Stimulated activated CD4-positive, alpha-beta T cell treated with anti-CD3 and anti-CD28 coated beads, Interleukin-15, amount 100 ng/mL, for 24 hours (primary cell): Measurements from ENCODE around the gene ZAR1L.
"Not testable (repeated sequence)": the region's sequence is repeated elsewhere in the genome, so short reads cannot be mapped to it uniquely, and the experiment has no call there.

Source experiments
- DNase-seq: peaks from one replicate; pipeline ENCODE4 v3.0.0-alpha.2; 2020

Gene ZAR1L, protein sequence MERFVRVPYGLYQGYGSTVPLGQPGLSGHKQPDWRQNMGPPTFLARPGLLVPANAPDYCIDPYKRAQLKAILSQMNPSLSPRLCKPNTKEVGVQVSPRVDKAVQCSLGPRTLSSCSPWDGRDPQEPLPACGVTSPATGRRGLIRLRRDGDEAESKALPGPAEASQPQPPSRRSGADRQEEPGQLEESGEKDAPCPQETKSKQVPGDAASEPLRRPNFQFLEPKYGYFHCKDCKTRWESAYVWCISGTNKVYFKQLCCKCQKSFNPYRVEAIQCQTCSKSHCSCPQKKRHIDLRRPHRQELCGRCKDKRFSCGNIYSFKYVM

DNA sequence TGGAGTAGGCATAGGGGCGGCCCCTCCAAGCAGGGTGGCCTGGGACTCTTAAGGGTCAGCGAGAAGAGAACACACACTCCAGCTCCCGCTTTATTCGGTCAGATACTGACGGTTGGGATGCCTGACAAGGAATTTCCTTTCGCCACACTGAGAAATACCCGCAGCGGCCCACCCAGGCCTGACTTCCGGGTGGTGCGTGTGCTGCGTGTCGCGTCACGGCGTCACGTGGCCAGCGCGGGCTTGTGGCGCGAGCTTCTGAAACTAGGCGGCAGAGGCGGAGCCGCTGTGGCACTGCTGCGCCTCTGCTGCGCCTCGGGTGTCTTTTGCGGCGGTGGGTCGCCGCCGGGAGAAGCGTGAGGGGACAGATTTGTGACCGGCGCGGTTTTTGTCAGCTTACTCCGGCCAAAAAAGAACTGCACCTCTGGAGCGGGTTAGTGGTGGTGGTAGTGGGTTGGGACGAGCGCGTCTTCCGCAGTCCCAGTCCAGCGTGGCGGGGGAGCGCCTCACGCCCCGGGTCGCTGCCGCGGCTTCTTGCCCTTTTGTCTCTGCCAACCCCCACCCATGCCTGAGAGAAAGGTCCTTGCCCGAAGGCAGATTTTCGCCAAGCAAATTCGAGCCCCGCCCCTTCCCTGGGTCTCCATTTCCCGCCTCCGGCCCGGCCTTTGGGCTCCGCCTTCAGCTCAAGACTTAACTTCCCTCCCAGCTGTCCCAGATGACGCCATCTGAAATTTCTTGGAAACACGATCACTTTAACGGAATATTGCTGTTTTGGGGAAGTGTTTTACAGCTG, at the start of gene ZAR1L, which contains the start of gene BRCA2:
Gene ZAR1L, minus strand, starts transcription at position 126 of the 790 bp plus-strand sequence. CDS start 3,438 bp downstream, outside the sequence.
Gene BRCA2, plus strand, starts transcription at position 271 of the 790 bp plus-strand sequence. CDS start 953 bp downstream, outside the sequence.
- peak; percentile 92 for DNase-seq

DNA sequence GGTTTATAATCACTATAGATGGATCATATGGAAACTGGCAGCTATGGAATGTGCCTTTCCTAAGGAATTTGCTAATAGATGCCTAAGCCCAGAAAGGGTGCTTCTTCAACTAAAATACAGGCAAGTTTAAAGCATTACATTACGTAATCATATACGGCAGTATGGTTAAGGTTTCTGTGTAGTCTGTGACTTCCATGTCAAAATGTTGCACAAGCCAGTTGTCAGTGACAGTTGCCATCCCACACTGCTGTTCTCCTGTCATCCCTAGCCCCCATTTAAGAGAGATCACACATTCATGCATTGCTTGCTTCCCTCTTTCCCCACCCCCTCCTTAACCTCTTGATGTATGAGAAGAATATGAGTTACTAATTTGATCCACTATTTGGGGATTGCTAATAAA, 47.4 kb upstream of the ZAR1L start:
- DNase-seq = no peak

DNA sequence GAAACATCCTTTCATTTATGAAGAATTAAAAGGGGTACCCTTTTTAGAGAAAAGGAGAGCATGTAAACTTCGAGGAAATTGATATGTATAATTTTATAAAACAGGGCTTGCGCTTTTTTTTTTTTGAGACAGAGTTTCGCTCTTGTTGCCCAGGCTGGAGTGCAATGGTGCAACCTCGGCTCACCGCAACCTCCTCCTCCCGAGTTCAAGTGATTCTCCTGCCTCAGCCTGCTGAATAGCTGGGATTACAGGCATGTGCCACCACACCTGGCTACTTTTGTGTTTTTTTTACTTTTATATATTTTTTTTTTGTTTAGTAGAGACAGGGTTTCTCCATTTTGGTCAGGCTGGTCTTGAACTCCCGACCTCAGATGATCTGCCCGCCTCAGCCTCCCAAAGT, 40.8 kb upstream of the ZAR1L start:
- not testable (repeated sequence) for DNase-seq

DNA sequence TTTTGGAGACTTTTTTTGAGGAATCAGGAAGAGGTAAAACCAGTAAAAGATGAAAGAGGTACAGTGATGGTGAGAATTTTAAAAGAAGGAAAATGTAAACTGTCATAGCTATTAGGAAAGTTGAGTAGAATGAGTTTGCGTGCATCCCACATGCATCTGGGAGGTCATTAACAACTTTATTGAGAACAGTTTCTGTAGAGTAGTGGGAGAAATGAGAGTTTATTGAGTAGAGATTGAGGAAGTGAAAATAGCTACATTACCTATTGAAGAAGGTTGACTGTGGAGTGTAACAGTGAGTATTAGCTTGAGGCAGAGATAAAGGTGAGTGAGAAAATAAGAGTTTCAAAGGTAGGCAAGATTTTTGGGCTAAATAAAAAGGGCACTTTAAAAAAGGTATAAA, 38.9 kb upstream of the ZAR1L start:
- DNase-seq = no peak

DNA sequence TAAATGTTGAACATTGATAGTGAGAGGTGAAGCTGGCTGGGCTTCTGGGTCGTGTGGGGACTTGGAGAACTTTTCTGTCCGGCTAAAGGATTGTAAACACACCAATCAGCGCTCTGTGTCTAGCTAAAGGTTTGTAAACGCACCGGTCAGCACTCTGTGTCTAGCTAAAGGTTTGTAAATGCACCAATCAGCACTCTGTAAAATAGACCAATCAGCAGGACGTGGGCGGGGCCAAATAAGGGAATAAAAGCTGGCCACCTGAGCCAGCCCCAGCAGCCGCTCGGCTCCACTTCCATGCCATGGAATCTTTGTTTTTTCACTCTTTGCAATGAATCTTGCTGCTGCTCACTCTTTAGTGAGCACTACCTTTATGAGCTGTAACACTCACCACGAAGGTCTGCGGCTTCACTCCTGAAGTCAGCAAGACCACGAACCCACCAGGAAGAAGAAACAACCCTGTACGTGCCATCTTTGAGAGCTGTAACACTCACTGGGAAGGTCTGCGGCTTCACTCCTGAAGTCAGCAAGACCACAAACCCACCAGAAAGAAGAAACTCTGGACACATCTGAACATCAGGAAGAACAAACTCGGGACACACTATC, 35.8 kb upstream of the ZAR1L start:
- not testable (repeated sequence) for DNase-seq

DNA sequence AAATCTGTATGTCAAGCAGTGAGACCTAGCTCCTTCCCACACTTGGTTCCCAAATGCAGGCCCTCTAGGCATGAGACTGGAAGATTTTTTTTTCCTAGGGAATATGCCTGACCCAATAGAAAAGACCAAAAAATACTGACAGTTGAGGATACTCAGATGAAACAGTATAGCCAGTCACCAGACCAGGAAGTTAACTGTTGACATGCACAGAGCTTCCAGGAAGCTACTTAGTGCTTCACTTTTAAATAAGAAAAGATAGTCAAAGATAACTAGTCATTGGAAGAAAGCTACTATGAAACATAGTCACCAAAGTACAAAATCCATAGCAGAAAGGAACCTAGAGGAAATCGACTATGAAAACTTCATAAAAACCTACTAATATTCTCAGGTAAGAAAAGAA, 32.5 kb upstream of the ZAR1L start:
- DNase-seq = no peak

DNA sequence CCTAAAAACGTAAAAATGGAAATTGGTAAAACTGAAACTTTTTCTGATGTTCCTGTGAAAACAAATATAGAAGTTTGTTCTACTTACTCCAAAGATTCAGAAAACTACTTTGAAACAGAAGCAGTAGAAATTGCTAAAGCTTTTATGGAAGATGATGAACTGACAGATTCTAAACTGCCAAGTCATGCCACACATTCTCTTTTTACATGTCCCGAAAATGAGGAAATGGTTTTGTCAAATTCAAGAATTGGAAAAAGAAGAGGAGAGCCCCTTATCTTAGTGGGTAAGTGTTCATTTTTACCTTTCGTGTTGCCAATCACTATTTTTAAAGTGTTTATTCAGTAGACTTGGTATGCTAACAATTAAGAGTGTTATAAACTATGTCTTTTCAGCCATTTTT, 25.8 kb upstream of the ZAR1L start:
- no peak for DNase-seq

DNA sequence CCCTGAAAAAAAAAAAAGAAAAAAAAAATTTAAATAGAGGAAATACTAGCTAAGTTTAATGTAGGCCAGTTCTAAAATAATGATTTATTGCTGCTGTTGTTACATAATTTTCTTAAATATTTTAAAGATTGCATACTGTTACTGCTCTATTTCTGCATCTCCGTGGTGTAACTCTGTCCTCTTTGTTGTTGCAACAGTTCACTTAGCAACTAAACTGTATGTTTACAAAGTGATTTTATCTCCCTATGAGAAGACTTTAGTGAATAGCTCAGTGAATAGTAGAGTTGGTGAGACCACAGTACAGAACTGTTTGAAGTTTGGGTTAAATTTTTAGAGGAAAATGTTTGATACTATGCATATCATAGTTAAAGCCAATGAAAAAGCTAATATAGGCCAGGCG, 19.5 kb upstream of the ZAR1L start:
- DNase-seq = no peak

DNA sequence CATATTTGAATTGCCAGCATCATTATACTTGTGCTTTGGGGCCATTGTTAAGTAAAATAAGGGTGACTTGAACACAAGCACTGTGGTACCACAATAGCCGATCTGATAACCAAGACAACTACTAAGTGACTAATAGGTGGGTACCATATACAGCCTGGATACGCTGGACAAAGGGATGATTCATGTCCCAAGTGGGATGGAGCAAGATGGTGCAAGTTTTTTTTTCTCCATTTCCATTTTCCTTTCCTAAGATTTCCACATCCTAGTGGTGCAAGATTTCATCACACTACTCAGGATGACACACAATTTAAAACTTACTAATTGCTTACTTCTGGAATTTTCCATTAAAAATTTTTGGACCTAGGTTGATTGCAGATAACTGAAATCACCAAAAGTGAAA, 15.3 kb upstream of the ZAR1L start:
- no peak for DNase-seq

DNA sequence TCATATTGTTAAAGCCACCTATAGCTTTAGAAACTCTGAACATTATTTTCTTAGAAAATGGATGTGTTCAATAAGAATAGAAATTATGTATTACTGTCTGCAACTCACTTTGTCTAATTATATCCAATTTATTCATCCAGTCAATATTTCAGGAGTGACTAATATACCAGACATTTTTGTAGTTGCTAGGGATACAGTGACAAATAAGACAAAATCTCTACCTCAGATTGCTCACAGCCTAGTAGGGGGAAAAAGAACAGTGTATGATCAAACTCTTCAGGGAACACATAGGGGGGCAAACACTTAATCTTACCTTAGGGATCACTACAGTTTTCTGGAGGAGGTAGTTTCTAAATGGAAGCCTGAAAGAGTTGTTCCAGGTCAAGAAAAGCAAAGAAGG, 8.7 kb upstream of the ZAR1L start:
- no peak for DNase-seq

DNA sequence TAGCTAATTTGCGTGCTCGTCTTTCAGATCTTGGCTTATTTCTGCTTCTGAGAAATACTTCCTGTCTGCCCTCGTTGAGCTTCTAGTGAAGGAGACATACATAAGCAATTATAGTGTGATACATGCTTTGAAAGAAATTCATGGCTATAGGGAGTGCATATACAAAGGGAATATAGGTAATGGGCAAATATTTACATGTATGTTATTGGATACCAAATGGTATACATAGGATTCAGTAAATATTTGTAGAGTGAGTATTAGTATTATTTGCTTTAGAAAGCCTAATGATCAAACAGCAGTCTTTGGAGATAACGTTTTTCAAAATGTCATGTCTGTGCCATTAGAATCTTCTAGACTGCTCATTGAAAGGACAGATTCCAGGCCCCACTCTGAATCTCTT, 5.4 kb upstream of the ZAR1L start:
- no peak for DNase-seq

DNA sequence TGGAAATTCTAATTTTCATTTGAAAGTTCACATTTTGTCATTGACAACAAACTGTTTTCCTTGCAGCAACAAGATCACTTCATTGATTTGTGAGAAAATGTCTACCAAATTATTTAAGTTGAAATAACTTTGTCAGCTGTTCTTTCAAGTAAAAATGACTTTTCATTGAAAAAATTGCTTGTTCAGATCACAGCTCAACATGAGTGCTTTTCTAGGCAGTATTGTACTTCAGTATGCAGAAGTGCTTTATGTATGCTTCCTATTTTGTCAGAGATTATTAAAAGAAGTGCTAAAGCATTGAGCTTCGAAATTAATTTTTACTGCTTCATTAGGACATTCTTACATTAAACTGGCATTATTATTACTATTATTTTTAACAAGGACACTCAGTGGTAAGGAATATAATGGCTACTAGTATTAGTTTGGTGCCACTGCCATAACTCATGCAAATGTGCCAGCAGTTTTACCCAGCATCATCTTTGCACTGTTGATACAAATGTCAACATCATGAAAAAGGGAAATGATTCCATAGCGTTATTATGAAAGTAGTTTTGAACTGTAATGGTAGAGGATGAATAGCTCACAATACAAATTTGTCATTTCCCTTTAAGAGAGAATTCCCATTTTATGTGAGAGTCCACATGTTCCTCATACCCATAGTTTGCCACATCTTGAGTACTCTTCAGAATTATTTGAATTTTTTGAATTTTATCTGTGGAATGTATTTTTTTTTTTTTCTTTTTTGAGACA, 2.7 kb upstream of the ZAR1L start:
- no peak for DNase-seq

DNA sequence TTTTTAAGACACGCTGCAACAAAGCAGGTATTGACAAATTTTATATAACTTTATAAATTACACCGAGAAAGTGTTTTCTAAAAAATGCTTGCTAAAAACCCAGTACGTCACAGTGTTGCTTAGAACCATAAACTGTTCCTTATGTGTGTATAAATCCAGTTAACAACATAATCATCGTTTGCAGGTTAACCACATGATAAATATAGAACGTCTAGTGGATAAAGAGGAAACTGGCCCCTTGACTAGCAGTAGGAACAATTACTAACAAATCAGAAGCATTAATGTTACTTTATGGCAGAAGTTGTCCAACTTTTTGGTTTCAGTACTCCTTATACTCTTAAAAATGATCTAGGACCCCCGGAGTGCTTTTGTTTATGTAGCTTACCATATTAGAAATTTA, 1.3 kb upstream of the ZAR1L start:
- no peak for DNase-seq

DNA sequence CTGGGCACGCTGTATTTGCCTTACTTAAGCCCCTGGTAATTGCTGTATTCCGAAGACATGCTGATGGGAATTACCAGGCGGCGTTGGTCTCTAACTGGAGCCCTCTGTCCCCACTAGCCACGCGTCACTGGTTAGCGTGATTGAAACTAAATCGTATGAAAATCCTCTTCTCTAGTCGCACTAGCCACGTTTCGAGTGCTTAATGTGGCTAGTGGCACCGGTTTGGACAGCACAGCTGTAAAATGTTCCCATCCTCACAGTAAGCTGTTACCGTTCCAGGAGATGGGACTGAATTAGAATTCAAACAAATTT, 821 bp upstream of the ZAR1L start:
- DNase-seq = no peak

DNA sequence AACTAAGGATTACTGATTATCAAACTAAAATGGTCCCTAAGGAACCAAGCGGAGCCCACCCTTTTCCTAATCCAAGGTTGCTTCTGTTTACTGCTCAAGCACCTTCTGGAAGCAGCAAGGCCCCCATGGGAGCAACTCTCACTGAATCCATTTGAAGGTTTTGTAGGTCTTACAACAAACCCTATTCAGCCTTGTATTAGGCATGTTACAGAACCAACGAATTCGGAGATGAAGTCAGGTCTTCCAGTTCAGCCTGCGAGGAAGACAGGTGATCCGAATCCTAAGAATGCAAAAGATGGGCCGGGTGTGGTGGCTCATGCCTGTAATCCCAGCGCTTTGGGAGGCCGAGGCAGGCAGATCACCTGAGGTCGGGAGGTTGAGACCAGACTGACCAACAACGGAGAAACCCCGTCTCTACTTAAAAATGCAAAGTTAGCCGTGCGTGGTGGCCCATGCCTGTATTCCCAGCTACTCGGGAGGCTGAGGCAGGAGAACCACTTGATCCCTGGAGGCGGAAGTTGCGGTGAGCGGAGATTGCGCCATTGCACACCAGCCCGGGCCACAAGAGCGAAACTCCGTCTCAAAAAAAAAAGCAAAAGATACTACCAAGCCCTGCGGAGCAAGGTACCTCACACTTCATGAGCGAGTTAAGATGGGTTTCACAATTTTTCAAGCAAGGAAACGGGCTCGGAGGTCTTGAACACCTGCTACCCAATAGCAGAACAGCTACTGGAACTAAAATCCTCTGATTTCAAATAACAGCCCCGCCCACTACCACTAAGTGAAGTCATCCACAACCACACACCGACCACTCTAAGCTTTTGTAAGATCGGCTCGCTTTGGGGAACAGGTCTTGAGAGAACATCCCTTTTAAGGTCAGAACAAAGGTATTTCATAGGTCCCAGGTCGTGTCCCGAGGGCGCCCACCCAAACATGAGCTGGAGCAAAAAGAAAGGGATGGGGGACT, 609 bp downstream of the ZAR1L start:
- DNase-seq = peak; percentile 64

DNA sequence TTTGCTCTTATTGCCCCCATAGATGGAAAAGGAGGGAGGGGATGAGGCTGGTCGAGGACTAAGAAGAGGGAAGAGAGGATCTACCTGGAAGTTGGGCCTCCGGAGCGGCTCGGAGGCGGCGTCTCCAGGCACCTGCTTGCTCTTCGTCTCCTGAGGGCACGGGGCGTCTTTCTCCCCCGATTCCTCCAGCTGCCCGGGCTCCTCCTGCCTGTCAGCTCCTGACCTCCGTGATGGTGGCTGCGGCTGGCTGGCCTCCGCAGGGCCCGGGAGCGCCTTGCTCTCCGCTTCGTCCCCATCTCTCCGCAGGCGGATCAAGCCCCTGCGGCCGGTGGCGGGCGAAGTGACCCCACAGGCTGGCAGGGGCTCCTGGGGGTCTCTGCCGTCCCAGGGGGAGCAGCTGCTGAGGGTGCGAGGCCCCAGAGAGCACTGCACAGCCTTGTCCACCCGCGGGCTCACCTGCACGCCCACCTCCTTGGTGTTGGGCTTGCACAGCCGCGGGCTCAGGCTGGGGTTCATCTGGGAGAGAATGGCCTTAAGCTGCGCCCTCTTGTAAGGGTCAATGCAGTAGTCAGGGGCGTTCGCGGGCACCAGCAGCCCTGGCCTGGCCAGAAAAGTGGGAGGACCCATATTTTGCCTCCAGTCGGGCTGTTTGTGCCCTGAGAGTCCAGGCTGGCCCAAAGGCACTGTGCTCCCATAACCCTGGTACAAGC, 3.8 kb downstream of the ZAR1L start:
- DNase-seq = no peak

DNA sequence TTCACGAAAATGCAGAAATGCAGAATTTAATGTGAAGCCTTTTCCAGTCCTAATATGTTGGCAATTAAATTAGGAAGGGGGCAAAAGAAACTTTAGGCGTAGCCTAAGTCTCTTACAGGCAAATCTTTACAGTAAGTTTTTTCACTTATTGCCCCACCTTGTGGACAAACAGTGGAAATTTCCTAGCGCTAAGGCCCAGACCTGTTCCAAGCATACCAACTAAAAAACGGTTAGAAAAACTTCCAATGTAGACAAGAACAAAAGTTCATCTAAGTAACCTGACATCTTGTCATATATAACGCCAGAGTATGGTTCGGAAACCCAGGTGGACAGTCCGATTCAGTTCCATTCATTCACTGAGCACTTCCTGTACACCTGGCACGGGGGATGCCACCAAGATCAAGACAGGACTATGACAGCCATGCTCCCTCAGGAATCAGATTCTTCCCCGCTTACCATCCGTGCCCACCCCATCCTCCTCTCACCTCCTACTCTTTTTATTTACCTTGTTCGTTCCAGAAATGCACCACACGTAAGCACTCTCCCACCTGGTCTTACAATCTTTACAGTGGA, 4.9 kb downstream of the ZAR1L start:
- no peak for DNase-seq

DNA sequence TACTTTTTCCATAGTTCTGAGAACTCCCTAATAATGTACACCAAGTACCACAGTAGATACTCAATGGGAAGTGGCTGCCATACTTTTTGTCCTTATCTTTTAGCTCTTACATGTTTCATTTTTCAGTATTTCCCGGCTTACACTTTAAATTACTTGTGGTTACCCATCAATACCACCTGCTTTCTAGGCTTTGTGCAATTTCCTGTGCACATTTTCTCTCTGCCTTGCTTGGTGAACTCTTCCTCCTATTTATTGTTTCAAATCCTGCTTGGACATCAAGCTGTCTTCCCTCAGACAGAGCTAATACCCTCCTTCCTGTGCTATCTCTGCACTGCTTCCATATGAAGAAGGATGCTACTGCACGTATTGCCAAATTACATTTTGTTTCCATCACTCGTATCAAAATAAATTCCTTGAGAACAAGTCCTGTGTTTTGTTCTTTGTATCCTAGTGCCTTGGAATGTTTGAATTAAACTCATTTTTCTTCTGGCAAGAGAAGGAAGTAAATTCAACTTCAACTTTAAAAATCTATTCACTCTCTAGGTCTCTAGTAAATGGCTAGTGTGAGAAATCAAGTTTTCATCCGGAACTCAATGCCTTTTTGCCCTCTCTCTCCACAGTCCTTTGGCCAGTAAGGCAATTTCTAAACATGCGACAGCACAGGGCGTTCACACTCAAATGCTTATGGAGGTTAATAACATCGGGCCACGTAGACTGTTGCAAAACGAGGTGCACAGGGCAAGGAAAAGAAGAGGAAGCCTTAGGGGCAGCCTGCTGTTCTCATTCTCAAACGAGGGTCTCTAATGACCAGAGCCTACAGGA, 5.6 kb downstream of the ZAR1L start:
- no peak for DNase-seq

DNA sequence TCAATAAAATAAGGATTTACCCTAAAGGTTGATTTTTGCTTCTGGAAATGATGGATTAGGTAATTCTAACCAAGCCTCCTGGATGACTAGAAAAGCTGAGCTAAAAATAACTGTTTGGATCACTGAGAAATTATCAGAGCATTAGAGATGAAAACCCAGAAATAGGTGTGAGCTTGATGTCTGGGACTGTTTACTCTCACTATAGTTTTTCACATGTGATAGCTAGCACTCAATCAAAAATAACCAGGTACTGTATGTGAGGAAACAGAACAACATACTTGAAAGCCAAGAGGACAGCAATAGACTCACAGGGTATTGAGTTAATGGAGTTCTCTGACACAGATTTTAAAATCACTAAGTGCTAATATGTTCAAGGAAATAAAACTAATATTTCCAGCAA, 9.5 kb downstream of the ZAR1L start:
- DNase-seq = no peak

DNA sequence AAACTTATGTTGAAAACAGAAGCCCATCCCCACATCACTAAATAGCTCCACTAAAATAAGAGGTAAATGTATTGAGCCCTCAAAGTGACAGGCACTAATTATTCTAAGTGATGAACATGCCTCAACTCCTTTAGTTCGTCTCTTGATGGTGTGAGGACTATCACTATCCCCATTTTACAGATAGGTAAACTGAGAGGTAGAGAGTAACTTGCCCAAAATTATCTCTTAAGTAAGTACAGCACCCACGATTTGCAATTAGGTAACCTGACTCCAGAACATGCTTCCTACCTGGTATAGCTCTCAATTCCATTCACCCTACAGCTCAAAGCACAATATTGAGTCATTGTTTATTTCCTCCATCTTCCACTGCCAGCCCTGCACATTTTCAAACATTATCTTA, 12.7 kb downstream of the ZAR1L start:
- DNase-seq = no peak
